OCI-LY1 (cell line): ENCODE data around the gene GFOD1.

Source experiments
- CTCF ChIP-seq: fragments of 200-600 bp; sonication (generic), shearing (Covaris generic); IDR thresholded peaks from 2 replicates; pipeline ENCODE4 v1.5.1; 2017; ENCODE audit warnings: mild to moderate bottlenecking, antibody characterized with exemption, low read length, moderate library complexity, mixed read lengths
- EZH2 ChIP-seq: fragments of 200-600 bp; sonication (generic), shearing (Covaris generic); IDR thresholded peaks from 2 replicates; pipeline ENCODE4 v1.8.0; 2017; ENCODE audit warnings: borderline replicate concordance, mixed run types, mild to moderate bottlenecking, antibody characterized with exemption, low read length, moderate library complexity, mixed read lengths

- TF ChIP-seq EZH2 (no peak), CTCF (no peak)
Measured at GRCh38 chr6:13453771-13454251, 33.6 kb downstream of the GFOD1 start.
